NOMO-1 treated with dmso at 0.1 percent for 144 hours (cell line): ENCODE data around the gene RBBP7.

Source experiments
- DNase-seq: peaks from one replicate; lab custom pipeline; 2025; ENCODE audit not compliant: unreplicated experiment; lab: John Stamatoyannopoulos, UW

Gene RBBP7

GRCh38 chrX:16870095-16870861 lies at the start of gene RBBP7:
TSS of gene RBBP7 (minus strand) at chrX:16870362. CDS start at chrX:16870053, 309 bp downstream.
- peak; percentile 97 for DNase-seq

- no peak for DNase-seq
Observed at GRCh38 chrX:16918979-16919378, 48.8 kb upstream of the RBBP7 start.

DNA sequence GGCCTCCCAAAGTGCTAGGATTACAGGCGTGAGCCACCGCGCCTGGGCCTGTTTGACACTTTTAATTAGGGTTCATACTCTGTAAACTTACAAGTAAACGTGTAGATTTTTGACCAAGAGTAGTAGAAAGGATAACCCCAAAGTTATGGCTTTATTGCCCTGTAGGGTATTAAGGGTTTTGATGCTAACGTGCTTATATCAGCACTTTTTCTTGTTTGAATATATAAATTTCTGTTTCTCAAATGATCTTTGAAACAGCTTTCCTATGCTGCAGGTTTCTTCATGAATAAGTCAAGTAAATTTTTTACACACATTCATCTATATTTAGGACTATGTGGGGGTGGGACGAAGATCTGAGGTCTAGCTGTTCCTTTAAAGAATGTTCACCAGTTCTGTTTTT lies 47.0 kb upstream of the RBBP7 start:
- DNase-seq = no peak

DNA sequence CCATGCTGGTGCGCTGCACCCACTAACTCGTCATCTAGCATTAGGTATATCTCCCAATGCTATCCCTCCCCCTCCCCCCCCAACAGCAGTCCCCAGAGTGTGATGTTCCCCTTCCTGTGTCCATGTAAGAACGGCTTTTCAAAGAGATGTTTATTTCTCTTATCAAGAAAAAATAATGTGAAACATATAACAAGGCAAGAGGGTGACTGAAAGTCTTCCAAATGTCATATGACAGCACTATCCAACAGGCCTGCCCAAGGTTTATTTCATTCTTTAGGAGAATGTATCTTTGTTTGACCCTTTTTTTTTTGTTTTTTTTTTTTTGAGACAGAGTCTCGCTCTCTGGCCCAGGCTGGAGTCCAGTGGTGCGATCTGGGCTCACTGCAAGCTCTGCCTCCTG lies 46.4 kb upstream of the RBBP7 start:
- no peak for DNase-seq

GRCh38 chrX:16914058-16914457 lies 43.9 kb upstream of the RBBP7 start:
- DNase-seq = peak; percentile 96

DNA sequence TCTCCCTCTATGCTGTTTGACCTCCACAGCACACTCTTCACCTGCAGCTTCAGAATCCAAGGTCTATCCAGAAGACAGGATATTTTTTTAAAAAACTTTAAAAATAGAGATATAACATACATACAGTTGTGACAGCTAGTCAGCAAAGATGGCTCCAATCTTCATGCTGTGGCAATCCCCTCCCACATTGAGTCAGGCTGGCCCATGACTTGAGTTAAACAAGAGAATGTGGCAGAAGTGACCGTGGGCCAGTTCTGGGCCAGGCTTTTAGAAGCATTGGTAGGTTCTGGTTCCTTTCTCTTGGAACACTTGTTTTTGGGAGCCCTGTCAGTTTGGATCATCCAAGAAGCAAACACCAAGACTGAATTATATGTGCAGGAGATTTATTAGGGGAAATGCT lies 40.2 kb upstream of the RBBP7 start:
- DNase-seq = no peak

DNA sequence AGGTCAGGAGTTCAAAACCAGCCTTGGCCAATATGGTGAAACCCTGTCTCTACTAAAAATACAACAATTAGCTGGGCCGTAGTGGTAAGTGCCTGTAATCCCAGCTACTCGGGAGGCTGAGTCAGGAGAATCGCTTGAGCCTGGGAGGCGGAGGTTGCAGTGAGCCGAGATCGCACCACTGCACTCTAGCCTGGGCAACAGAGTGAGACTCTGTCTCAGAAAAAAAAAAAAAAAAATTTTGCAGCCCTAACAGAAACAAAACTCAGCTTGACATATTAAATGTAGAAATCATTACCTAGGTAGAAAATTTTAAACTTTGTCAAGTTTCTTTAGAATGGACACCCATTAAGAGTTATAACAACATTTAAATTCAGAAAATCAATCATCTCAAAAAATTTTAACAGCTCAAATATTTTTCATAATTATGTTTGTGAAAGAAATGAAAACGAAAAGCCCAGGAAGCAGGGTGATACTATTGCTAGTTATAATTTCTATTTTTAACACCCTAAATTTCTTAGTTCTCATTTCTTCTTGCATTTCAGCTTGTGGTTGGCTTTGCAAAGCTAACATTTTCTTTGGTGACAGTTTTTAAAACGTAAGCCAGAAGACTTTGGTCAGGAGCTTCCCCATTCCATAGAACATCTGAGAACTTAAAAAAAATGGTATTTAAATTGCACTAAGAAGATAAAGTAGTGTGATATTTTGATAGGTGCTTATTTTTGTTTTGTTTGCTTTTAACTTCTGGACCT lies 33.3 kb upstream of the RBBP7 start:
- peak; percentile 80 for DNase-seq

GRCh38 chrX:16897445-16897844 lies 27.3 kb upstream of the RBBP7 start:
- no peak for DNase-seq

GRCh38 chrX:16892504-16893362 lies 22.6 kb upstream of the RBBP7 start:
- peak; percentile 74 for DNase-seq

DNA sequence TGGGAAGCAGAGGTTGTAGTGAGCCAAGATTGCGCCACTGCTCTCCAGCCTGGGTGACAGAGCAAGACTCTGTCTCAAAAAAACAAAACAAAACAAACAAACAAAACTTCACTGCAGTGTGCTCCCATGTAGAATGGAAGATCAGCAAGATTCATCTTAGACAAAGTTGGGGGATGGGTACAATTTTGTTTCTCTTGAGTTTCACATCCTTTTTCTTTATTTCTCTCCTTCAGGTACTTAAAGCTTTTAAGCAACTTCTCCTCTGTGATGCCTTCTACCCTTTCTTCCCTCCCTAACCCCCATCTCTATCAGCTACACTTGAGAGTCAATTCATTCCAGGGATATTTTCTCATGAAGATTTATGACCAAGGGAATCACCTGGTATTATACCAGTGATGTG lies 15.5 kb upstream of the RBBP7 start:
- DNase-seq = peak; percentile 49

GRCh38 chrX:16883487-16883804 lies 13.3 kb upstream of the RBBP7 start:
- DNase-seq = no peak

- DNase-seq = peak; percentile 48
Observed at GRCh38 chrX:16882702-16883486, 12.7 kb upstream of the RBBP7 start.

GRCh38 chrX:16882169-16882568 lies 12.0 kb upstream of the RBBP7 start:
- DNase-seq = no peak

- DNase-seq = no peak
Observed at GRCh38 chrX:16876696-16877095, 6.5 kb upstream of the RBBP7 start.

DNA sequence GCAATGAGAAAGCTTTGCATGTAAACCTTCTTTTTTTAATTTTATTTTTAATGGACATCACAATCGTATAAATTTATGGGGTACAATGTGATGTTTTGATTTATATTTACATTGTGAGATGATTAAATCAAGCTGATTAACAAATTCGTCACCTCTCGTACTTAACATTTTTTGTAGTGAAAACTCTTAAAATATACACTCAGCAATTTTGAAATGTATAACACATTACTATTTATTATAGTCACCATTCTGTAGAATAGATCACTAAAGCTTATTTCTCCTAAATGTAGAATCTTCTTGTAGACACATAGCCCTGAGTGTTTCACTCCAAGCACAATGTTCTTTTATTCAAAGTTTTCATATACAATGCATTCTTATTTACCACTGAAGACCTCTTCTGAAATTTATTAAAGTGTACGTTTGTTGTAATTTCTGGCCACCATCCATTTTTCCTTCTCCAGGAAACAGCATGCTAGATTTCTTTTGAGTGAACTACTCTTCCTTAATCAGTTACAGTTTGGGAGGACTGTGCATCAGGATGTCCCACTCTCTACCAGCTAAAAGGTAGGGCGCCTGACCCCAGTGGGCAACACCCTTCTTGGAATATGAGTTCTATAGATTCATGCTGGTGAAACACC lies 4.4 kb upstream of the RBBP7 start:
- DNase-seq = no peak

DNA sequence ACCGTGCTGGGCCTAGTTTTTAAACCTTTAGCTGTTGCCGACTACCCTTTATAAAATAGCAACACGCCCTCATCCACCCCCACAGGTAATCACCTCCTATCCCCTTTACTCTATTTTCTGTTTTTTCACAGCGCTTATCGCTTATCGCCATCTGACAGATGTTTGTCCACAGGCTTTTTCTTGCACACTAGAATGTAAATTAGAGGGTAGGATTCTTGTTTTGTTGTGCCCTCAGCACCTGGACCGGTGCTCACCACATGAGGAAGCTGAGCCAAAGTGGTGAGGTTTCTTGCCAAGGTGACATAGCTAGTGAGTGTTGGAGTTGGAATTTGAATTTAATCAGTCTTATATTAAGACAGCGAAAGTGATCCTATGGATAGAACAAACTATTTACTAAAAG lies 2.9 kb upstream of the RBBP7 start:
- no peak for DNase-seq

GRCh38 chrX:16870862-16871815 lies 977 bp upstream of the RBBP7 start:
- peak; percentile 66 for DNase-seq

DNA sequence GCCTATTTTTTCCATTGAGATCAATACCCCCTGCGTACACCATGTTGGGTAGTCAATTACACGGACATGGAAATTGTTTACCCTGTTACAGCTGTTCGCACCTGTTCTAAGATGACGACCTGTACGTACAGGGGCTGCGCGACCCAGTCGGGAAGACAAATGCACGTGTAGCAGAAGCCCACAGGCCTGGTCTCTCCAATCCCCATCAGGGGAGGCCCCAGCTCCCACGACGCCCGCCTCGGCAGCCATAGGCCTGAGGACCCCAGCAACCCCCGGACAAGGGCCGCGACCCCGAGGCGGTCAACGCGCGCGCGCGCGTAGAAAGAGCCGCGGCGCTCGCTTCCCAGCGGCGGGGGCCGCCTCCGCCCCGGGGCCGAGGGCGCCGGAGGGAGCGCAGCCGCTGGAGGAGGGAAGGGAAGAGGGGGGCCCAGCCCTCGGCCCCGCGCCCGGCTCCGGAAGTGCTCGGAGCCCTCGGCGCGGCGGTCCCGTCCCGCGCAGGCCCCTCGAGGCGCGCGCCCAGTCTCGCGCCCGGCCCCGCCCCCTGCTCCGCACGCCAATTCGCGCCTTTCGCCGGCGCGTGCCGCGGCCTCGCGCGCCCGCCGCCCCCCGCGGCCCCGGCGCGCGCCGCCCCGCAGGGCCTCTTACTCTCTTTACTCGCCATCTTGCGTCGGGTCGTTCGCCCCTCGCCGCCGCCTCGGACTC lies 618 bp downstream of the RBBP7 start:
- DNase-seq = peak; percentile 27

- no peak for DNase-seq
Observed at GRCh38 chrX:16868920-16869319, 1.2 kb downstream of the RBBP7 start.
